OCI-LY7 (cell line): ENCODE measurements around the gene HLA-DPB1.

ENCODE experiments used
- CTCF ChIP-seq: fragments of 200-600 bp; sonication (generic); conservative IDR thresholded peaks from 2 replicates; pipeline ENCODE4 v1.5.1; 2014; ENCODE audit warnings: mild to moderate bottlenecking, antibody characterized with exemption, low read length, moderate library complexity, mixed read lengths
- EZH2phosphoT487 ChIP-seq: fragments of 200-600 bp; sonication (generic); IDR thresholded peaks from 2 replicates; pipeline ENCODE4 v1.6.1; 2018; ENCODE audit warnings: low read depth, borderline replicate concordance, mild to moderate bottlenecking, mixed run types, antibody characterized with exemption, low read length, moderate library complexity, mixed read lengths

DNA sequence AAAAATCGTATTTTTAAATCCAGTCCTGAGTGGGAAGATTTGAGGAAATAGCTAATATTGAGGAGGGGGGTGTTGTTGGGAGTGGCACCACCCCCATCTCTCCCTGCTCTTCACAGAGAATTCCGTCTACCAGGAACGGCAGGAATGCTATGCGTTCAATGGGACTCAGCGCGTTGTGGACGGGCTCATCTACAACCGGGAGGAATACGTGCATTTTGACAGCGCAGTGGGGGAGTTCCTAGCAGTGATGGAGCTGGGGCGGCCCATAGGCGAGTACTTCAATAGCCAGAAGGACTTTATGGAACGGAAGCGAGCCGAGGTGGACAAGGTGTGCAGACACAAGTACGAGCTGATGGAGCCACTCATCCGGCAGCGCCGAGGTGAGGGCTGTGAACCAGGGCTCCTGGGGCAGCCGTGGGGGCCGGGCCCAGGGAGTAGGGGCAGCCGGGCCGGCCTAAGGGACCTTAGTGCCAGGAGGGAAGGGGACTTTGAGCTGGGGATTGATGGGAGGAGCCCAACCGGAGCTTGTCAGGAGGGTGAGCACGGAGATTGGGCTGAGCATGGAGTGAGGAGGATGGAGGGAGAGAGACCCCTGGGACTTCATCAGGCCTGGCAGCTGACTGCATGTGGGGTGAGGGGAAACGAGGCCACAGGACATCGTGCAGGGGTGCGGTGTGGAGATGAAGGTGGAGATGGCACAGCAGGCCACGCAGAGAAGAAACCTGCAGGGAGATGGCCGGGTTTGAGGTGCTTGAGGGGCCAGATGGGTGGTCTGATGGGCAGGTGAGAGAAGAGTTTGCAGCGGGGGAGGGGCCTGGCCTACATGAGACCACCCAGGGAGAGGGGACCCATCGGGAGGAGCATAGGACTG is 41.3 kb downstream of the HLA-DPB1 start:
- TF ChIP-seq CTCF (no peak), EZH2phosphoT487 (no peak)
